K562 (cell line): Measurements from ENCODE around the gene PPL.

Experiments
- CREM ChIP-seq: IDR thresholded peaks from 2 replicates; pipeline ENCODE4 v1.6.1; 2014; ENCODE audit warnings: antibody characterized with exemption, low read depth
- CTCF ChIP-seq, 3 experiments: IDR thresholded peaks in 2 of 3; conservative IDR thresholded peaks in 1 of 3; 2 replicates each; pipeline ENCODE4 v1.5.1; 2011 to 2012; ENCODE audit warnings: low read length in 3 of 3, mild to moderate bottlenecking in 3 of 3, control low read depth in 2 of 3, improper control_type of control experiment in 1 of 3, inconsistent platforms in 1 of 3, low read depth in 1 of 3, mixed read lengths in 1 of 3, moderate library complexity in 1 of 3; ENCODE audit not compliant: insufficient read depth in 2 of 3
- ELF2 ChIP-seq: fragments of 250-450 bp; sonication (Bioruptor Pico); IDR thresholded peaks from 2 replicates; pipeline ENCODE4 v1.5.0; 2021; ENCODE audit warnings: mild to moderate bottlenecking
- GTF2F1 ChIP-seq: IDR thresholded peaks from 2 replicates; pipeline ENCODE4 v1.6.1; 2011; ENCODE audit warnings: low read depth, low read length, improper control_type of control experiment
- NONO ChIP-seq, 2 experiments: fragments of 200-400 bp in 1 of 2; fragments of 450-650 bp in 1 of 2; formaldehyde crosslinking in 1 of 2; IDR thresholded peaks; 2 replicates each; pipeline ENCODE4 v1.6.1; 2017; ENCODE audit warnings: low read depth in 2 of 2, mild to moderate bottlenecking in 2 of 2, moderate library complexity in 2 of 2, low read length in 1 of 2
- POLR2AphosphoS5 ChIP-seq: IDR thresholded peaks from 2 replicates; pipeline ENCODE4 v1.6.1; 2011; ENCODE audit warnings: mild to moderate bottlenecking, low read depth, low read length, moderate library complexity; ENCODE audit not compliant: control insufficient read depth, insufficient read depth
- PRPF4 ChIP-seq: fragments of 200-400 bp; formaldehyde crosslinking; IDR thresholded peaks from one replicate; pipeline ENCODE4 v1.6.1; 2017; ENCODE audit warnings: low read length, low read depth, mild to moderate bottlenecking; ENCODE audit not compliant: insufficient read depth, poor library complexity, severe bottlenecking
- RFX5 ChIP-seq: IDR thresholded peaks from 2 replicates; pipeline ENCODE4 v1.6.1; 2011; ENCODE audit warnings: low read depth, mild to moderate bottlenecking, improper control_type of control experiment, low read length
- SRSF1 ChIP-seq: fragments of 200-400 bp; formaldehyde crosslinking; IDR thresholded peaks from 2 replicates; pipeline ENCODE4 v1.6.1; 2017; ENCODE audit warnings: mild to moderate bottlenecking, low read depth, low read length, moderate library complexity
- TEAD4 ChIP-seq, 2 experiments: sonication (generic) in 1 of 2; formaldehyde crosslinking in 1 of 2; IDR thresholded peaks; 2 replicates each; pipeline versions ENCODE4 v1.6.1 to v1.8.0; 2012 to 2022; ENCODE audit warnings: borderline replicate concordance in 1 of 2, inconsistent platforms in 1 of 2, low read length in 1 of 2, mild to moderate bottlenecking in 1 of 2, missing genetic modification reagents in 1 of 2
- TSHZ1 ChIP-seq: fragments of 250-450 bp; sonication (Bioruptor Pico); IDR thresholded peaks from 2 replicates; pipeline ENCODE4 v1.4.0; 2020; ENCODE audit warnings: mild to moderate bottlenecking, moderate library complexity
- ZBTB43 ChIP-seq: sonication (generic); formaldehyde crosslinking; IDR thresholded peaks from 2 replicates; pipeline ENCODE4 v1.8.0; 2023; ENCODE audit warnings: mild to moderate bottlenecking, missing genetic modification reagents
- ZEB2 ChIP-seq: fragments of 450-650 bp; IDR thresholded peaks from 2 replicates; pipeline ENCODE4 v1.6.1; 2016
- ZNF384 ChIP-seq: IDR thresholded peaks from 2 replicates; pipeline ENCODE4 v1.6.1; 2012; ENCODE audit warnings: low read depth, low read length, improper control_type of control experiment

GRCh38 chr16:4938683-4939030 lies 1.7 kb upstream of the PPL start:
- TF ChIP-seq ZNF384 (no peak), POLR2AphosphoS5 (no peak), TEAD4 (IDR thresholded peaks at IDR 0.05; ENCODE audit: low read length) (no peak), TEAD4 (CRISPR knock-in tag; IDR thresholded peaks at IDR 0.05; ENCODE audit: borderline replicate concordance) (no peak), ELF2 (no peak), CTCF (IDR thresholded peaks at IDR 0.05 in 2 of 3, conservative IDR thresholded peaks at IDR 0.05 in 1 of 3; ENCODE audit: insufficient read depth in 2 of 3, low read depth in 1 of 3, low read length in 3 of 3) (no peak), GTF2F1 (no peak), RFX5 (no peak), ZEB2 (no peak), TSHZ1 (CRISPR knock-in tag) (no peak), PRPF4 (no peak), NONO (IDR thresholded peaks at IDR 0.05; ENCODE audit: low read depth in 2 of 2, low read length in 1 of 2) (no peak), CREM (no peak), SRSF1 (no peak), ZBTB43 (CRISPR knock-in tag) (no peak)
